Endothelial cell of umbilical vein (primary cell): ENCODE results near the gene FRMD6. TPM values are rescaled to one million over a fixed set of nuclear protein-coding genes. Genes with fewer than 3 reads are reported as not detected.

Experiments used
- BruUV-seq: library from RNA; stranded (reverse); fragments of 400-500 nt; replicated peaks from 2 replicates; lab custom pipeline; 2021; lab: Mats Ljungman, UMichigan
- CTCF ChIA-PET: fragments of 300-600, 350-600 bp; sonication (Branson Sonifier 250); formaldehyde crosslinking; loops from one replicate; lab custom pipeline; 2021; ENCODE audit warnings: antibody characterized with exemption, inconsistent platforms; lab: Charles Lee
- POLR2A ChIA-PET: fragments of 300-600, 350-600 bp; sonication (Branson Sonifier 250); formaldehyde crosslinking; loops from one replicate; lab custom pipeline; 2021; ENCODE audit warnings: antibody characterized with exemption, inconsistent platforms; lab: Charles Lee
- DNase-seq: peaks from one replicate; pipeline ENCODE4 v3.0.0-alpha.2; 2011; ENCODE audit warnings: low read depth, low spot score
- FAIRE-seq: peaks from 2 replicates; lab custom pipeline; 2011; peaks lifted over from hg19 to GRCh38; lab: Jason Lieb, UNC
- H2AFZ ChIP-seq: 2 replicates; pipeline ENCODE4 v1.6.0; 2012; ENCODE audit warnings: low read depth, low read length, control low read depth, inconsistent platforms
- H3K27ac ChIP-seq: 2 replicates; pipeline ENCODE4 v1.5.1; 2011; ENCODE audit warnings: low read depth, mild to moderate bottlenecking, control low read depth, low read length, moderate library complexity; ENCODE audit not compliant: insufficient read depth
- H3K27me3 ChIP-seq, 2 experiments: 2 replicates each; pipeline versions ENCODE4 v1.6.0 to v1.6.1; 2011; ENCODE audit warnings: low read length in 2 of 2, mixed read lengths in 1 of 2; ENCODE audit not compliant: control insufficient read depth in 2 of 2, insufficient read depth in 2 of 2
- H3K36me3 ChIP-seq, 2 experiments: 2 replicates in 1 of 2; 3 replicates in 1 of 2; pipeline ENCODE4 v1.5.1; 2011; ENCODE audit warnings: low read length in 2 of 2, mild to moderate bottlenecking in 1 of 2, moderate library complexity in 1 of 2; ENCODE audit not compliant: control insufficient read depth in 2 of 2, insufficient read depth in 2 of 2; ENCODE audit errors: extremely low read depth in 1 of 2
- H3K4me1 ChIP-seq: 3 replicates; pipeline ENCODE4 v1.5.1; 2011; ENCODE audit warnings: mild to moderate bottlenecking, low read length; ENCODE audit not compliant: control insufficient read depth, insufficient read depth; ENCODE audit errors: extremely low read depth
- H3K4me2 ChIP-seq: 2 replicates; pipeline ENCODE4 v1.6.1; 2011; ENCODE audit warnings: low read length, control low read depth, mixed read lengths; ENCODE audit not compliant: insufficient read depth
- H3K4me3 ChIP-seq, 3 experiments: fragments of 200-600 bp in 1 of 3; sonication (generic), shearing (Covaris generic) in 1 of 3; replicated peaks in 1 of 3; 2 replicates each; pipeline ENCODE4 v1.5.1; 2011 to 2016; ENCODE audit warnings: control low read depth in 3 of 3, low read length in 3 of 3, mild to moderate bottlenecking in 2 of 3, inconsistent platforms in 1 of 3, low read depth in 1 of 3, moderate library complexity in 1 of 3; ENCODE audit not compliant: insufficient read depth in 1 of 3
- H3K79me2 ChIP-seq: 2 replicates; pipeline ENCODE4 v1.6.0; 2012; ENCODE audit warnings: low read length, inconsistent platforms; ENCODE audit not compliant: control insufficient read depth, insufficient read depth
- H3K9ac ChIP-seq: replicated peaks from 2 replicates; pipeline ENCODE3; 2011; ENCODE audit warnings: low read length, control low read depth; ENCODE audit not compliant: insufficient read depth; ENCODE audit errors: extremely low read depth
- H3K9me1 ChIP-seq: replicated peaks from 3 replicates; pipeline ENCODE4 v1.6.0; 2011; ENCODE audit warnings: mild to moderate bottlenecking, low read length; ENCODE audit not compliant: control insufficient read depth, insufficient read depth; ENCODE audit errors: extremely low read depth
- H3K9me3 ChIP-seq: replicated peaks from 2 replicates; pipeline ENCODE4 v1.5.1; 2012; ENCODE audit warnings: low read length, inconsistent platforms; ENCODE audit not compliant: control insufficient read depth, insufficient read depth
- H4K20me1 ChIP-seq: replicated peaks from 2 replicates; pipeline ENCODE3; 2011; ENCODE audit warnings: mild to moderate bottlenecking, low read length; ENCODE audit not compliant: control insufficient read depth, insufficient read depth; ENCODE audit errors: extremely low read depth
- EZH2 ChIP-seq: IDR thresholded peaks from 2 replicates; pipeline ENCODE4 v1.6.1; 2012; ENCODE audit warnings: borderline replicate concordance, low read depth, mild to moderate bottlenecking, moderate library complexity, low read length, inconsistent platforms; ENCODE audit not compliant: severe bottlenecking
- FOS ChIP-seq: IDR thresholded peaks from 2 replicates; pipeline ENCODE4 v1.6.1; 2011; ENCODE audit warnings: mild to moderate bottlenecking, low read length, moderate library complexity, borderline replicate concordance; ENCODE audit not compliant: insufficient read depth
- GATA2 ChIP-seq: IDR thresholded peaks from 2 replicates; pipeline ENCODE4 v1.7.0; 2011; ENCODE audit warnings: low read depth, mild to moderate bottlenecking, moderate library complexity, mixed read lengths, low read length; ENCODE audit not compliant: insufficient read length, insufficient read depth
- JUN ChIP-seq: IDR thresholded peaks from 2 replicates; pipeline ENCODE4 v1.6.1; 2011; ENCODE audit warnings: borderline replicate concordance, low read depth; ENCODE audit not compliant: insufficient read length, insufficient read depth
- MYC ChIP-seq: IDR thresholded peaks from one replicate; pipeline ENCODE4 v1.6.1; 2011; ENCODE audit warnings: mild to moderate bottlenecking, low read depth, low read length
- POLR2A ChIP-seq: IDR thresholded peaks from 2 replicates; pipeline ENCODE4 v1.6.1; 2012; ENCODE audit warnings: low read depth, mild to moderate bottlenecking, control low read depth, low read length
- POLR2AphosphoS5 ChIP-seq: IDR thresholded peaks from 2 replicates; pipeline ENCODE4 v1.6.1; 2012; ENCODE audit warnings: low read depth, mild to moderate bottlenecking, control low read depth, low read length, moderate library complexity; ENCODE audit not compliant: insufficient read depth
- dilution Hi-C: fragments of 300-500 bp; cut with MboI; formaldehyde crosslinking; loops from one replicate; pipeline ENCODE4 v1.15.0; 2019; ENCODE audit warnings: low sequenced_read_pairs; ENCODE audit not compliant: extremely low pct_ligation_motif_present
- intact Hi-C: fragments of 100-400 bp; cut with micrococcal nuclease; formaldehyde crosslinking; loops from one replicate; pipeline ENCODE4 v1.10.0; 2022
- polyA plus RNA-seq, 4 experiments: library from polyadenylated mRNA; depleted of rRNA in 3 of 4; stranded (reverse) in 3 of 4; unstranded in 1 of 4; fragments of >200 nt; gene quantifications; 2 replicates each; pipeline versions ENCODE4 v1.2.1 to v1.2.3, GENCODE V29; 2011 to 2012; ENCODE audit warnings: missing spikeins in 1 of 4
- total RNA-seq: library from RNA; stranded (reverse); gene quantifications from 2 replicates; pipeline ENCODE4 v1.2.3, GENCODE V29; 2021
- TF ChIP-seq, protein P1 (sequence below): IDR thresholded peaks from 2 replicates; pipeline ENCODE4 v1.6.1; 2011; ENCODE audit not compliant: insufficient read depth, insufficient read length
- TF ChIP-seq, protein P2 (sequence below), 2 donors: IDR thresholded peaks; 1 replicate in 1 of 2; 2 replicates in 1 of 2; pipeline ENCODE4 v1.5.1; 2011; ENCODE audit warnings: low read length in 2 of 2, mild to moderate bottlenecking in 2 of 2, moderate library complexity in 2 of 2, control low read depth in 1 of 2, inconsistent platforms in 1 of 2, low read depth in 1 of 2; ENCODE audit not compliant: insufficient read depth in 1 of 2; ENCODE audit errors: extremely low read depth in 1 of 2

Gene FRMD6
- total and polyA plus RNA-seq, 2 donors (not counting 3 experiments of a cell fraction or from before 2014, with no cell fraction given): 69.0 to 97.1 TPM

DNA sequence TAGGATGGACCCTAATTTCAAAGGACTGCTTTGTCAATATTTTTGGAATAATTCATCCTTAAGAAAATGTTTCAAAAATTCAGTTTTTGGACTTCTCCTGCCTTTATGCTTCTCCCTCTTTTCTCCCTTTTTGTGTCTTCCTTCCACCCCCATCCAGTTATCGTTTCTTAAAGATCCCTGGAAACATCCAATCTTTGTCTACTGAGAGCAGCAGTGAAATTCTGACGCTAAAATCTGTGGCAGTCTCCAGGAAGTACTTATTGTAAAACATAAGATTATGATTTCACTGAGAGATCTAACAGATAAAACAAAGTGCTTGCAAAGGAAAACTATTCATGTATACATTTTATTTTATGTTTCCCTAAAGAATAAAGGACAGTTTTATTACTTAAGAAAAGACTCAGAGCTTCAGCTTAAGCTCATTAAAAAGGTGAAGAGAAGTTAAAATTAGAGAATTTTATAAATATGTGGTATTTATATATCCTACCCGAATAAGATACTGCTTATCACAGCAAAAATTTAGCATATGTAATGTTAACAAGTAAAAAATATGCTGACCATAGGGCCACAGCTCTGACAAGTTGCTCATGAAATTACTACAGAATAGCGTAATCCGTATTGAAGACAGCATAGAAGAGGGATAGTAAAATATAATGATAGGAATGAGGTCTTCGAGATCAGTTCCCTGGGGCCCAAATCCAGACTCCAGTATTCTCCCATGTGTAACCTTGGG lies 6.9 kb downstream of the FRMD6 start:
- peaks cover 36% of the 10 kb centered on the region for H3K4me1 ChIP-seq
- BruUV-seq: no TSS peak
- no peak for DNase-seq
- POLR2A ChIA-PET: interaction anchor here (0.7 kb wide), 1 partner anchor 119 kb away, joined by 4 read pairs; no protein-coding TSS in a partner anchor
- H3K9me1 ChIP-seq: no peaks in the 10 kb centered on the region
- dilution Hi-C loops: no loop called here
- no peak overlapping the region for H3K9ac ChIP-seq
- H3K4me2 ChIP-seq: peak overlapping the region; percentile 39
- CTCF ChIA-PET: interaction anchor here (1.2 to 1.9 kb wide), 2 partner anchors 45 to 375 kb away, joined by 4 read pairs; no protein-coding TSS in a partner anchor
- no peak overlapping the region for H2AFZ ChIP-seq
- H4K20me1 ChIP-seq: peaks cover 11% of the 10 kb centered on the region
- H3K27ac ChIP-seq: no peak overlapping the region
- TF ChIP-seq POLR2A: no peak
- peak; percentile 34 for TF ChIP-seq GATA2
- intact Hi-C loops: loop anchor here (2.0 to 10.0 kb wide), 2 partner anchors 18 to 326 kb away; partner anchors contain the start of gene RTRAF
- H3K27me3 ChIP-seq: no peaks in the 10 kb centered on the region
- H3K79me2 ChIP-seq: peaks cover 99% of the 10 kb centered on the region
- FAIRE-seq: no peak
- H3K9me3 ChIP-seq: no peaks in the 10 kb centered on the region
- H3K36me3 ChIP-seq: peaks cover 2 to 8% of the 10 kb centered on the region in 2 experiments
- H3K4me3 ChIP-seq: no peak overlapping the region

DNA sequence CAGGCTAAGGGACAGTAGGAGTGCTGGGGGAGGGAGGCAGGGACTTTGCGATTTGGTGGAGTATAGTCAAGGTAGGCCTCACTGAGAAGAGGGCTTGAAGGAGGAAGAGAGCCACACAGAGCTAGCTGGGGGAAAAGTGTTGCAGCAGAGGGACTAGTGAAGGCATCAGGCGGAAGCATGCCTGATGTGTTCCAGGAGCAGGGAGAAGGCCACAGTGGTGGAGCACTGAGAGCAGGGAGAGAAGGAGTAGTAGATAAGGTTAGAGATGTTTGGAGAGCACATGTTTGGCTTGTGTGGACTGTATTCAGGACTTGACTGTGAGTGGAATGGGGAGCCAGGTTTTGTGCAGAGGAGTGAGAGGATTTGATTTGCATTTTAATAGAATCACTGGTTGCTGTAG lies 9.0 kb downstream of the FRMD6 start:
- Histone ChIP-seq H2AFZ (no peak overlapping the region), H3K9me1 (no peaks in the 10 kb centered on the region), H3K27ac (no peak overlapping the region), H3K36me3 (peaks cover 2 to 10% of the 10 kb centered on the region in 2 experiments), H3K79me2 (peaks cover 99% of the 10 kb centered on the region), H3K4me1 (peaks cover 15% of the 10 kb centered on the region), H3K4me3 (no peak overlapping the region), H3K9ac (no peak overlapping the region), H3K4me2 (no peak overlapping the region), H4K20me1 (peaks cover 13% of the 10 kb centered on the region), H3K9me3 (no peaks in the 10 kb centered on the region), H3K27me3 (no peaks in the 10 kb centered on the region)
- dilution Hi-C loops: no loop called here
- POLR2A ChIA-PET: interaction anchor here (0.6 kb wide), 1 partner anchor 139 kb away, joined by 4 read pairs; no protein-coding TSS in a partner anchor
- TF ChIP-seq MYC: no peak
- TF ChIP-seq EZH2: no peak
- TF ChIP-seq FOS: no peak
- no peak for TF ChIP-seq POLR2A
- TF ChIP-seq GATA2: no peak
- TF ChIP-seq JUN: no peak
- TF ChIP-seq, protein P1, sequence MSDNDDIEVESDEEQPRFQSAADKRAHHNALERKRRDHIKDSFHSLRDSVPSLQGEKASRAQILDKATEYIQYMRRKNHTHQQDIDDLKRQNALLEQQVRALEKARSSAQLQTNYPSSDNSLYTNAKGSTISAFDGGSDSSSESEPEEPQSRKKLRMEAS: no peak
- no peak for TF ChIP-seq POLR2AphosphoS5
- TF ChIP-seq, protein P2, sequence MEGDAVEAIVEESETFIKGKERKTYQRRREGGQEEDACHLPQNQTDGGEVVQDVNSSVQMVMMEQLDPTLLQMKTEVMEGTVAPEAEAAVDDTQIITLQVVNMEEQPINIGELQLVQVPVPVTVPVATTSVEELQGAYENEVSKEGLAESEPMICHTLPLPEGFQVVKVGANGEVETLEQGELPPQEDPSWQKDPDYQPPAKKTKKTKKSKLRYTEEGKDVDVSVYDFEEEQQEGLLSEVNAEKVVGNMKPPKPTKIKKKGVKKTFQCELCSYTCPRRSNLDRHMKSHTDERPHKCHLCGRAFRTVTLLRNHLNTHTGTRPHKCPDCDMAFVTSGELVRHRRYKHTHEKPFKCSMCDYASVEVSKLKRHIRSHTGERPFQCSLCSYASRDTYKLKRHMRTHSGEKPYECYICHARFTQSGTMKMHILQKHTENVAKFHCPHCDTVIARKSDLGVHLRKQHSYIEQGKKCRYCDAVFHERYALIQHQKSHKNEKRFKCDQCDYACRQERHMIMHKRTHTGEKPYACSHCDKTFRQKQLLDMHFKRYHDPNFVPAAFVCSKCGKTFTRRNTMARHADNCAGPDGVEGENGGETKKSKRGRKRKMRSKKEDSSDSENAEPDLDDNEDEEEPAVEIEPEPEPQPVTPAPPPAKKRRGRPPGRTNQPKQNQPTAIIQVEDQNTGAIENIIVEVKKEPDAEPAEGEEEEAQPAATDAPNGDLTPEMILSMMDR (IDR thresholded peaks at IDR 0.05; ENCODE audit: extremely low read depth in 1 of 2, insufficient read depth in 1 of 2, low read depth in 1 of 2, low read length in 2 of 2): no peak
- intact Hi-C loops: no loop called here
- CTCF ChIA-PET: interaction anchor here (3.0 kb wide), 1 partner anchor 8 kb away, joined by 9 read pairs; the partner anchor contains the start of gene FRMD6
- FAIRE-seq (no peak), DNase-seq (no peak)
- BruUV-seq: no TSS peak
